ENCODE results near the gene MSRB3.
"Not testable (repeated sequence)": the region's sequence is repeated elsewhere in the genome, so short reads cannot be mapped to it uniquely, and the experiment has no call there.

Gene MSRB3

GRCh38 chr12:65460063-65460462, 181.6 kb downstream of the MSRB3 start:
- no peak for DNase-seq

- DNase-seq, result no peak
Measured at GRCh38 chr12:65461017-65461416, 182.5 kb downstream of the MSRB3 start.

GRCh38 chr12:65462484-65462883, 184.0 kb downstream of the MSRB3 start:
- no peak for DNase-seq

- no peak for DNase-seq
Measured at GRCh38 chr12:65463082-65463481, 184.6 kb downstream of the MSRB3 start.

GRCh38 chr12:65463611-65464010, 185.1 kb downstream of the MSRB3 start:
- DNase-seq, result no peak

- no peak for DNase-seq
Measured at GRCh38 chr12:65464930-65465329, 186.4 kb downstream of the MSRB3 start.

- DNase-seq, result no peak
Measured at GRCh38 chr12:65465766-65466547, 187.5 kb downstream of the MSRB3 start.

- no peak for DNase-seq
Measured at GRCh38 chr12:65466911-65467310, 188.4 kb downstream of the MSRB3 start.

- no peak for DNase-seq
Measured at GRCh38 chr12:65470256-65470655, 191.8 kb downstream of the MSRB3 start.

GRCh38 chr12:65472079-65472478, 193.6 kb downstream of the MSRB3 start:
- no peak for DNase-seq

GRCh38 chr12:65474831-65475230, 196.3 kb downstream of the MSRB3 start:
- no peak for DNase-seq

- no peak for DNase-seq
Measured at GRCh38 chr12:65477721-65478120, 199.2 kb downstream of the MSRB3 start.

GRCh38 chr12:65483891-65484516, 205.5 kb downstream of the MSRB3 start:
- DNase-seq, result not testable (repeated sequence)

- no peak for DNase-seq
Measured at GRCh38 chr12:65488197-65488596, 209.7 kb downstream of the MSRB3 start.

- DNase-seq, result no peak
Measured at GRCh38 chr12:65490250-65490649, 211.8 kb downstream of the MSRB3 start.

- no peak for DNase-seq
Measured at GRCh38 chr12:65492998-65493912, 214.8 kb downstream of the MSRB3 start.

- no peak for DNase-seq
Measured at GRCh38 chr12:65493913-65494245, 215.4 kb downstream of the MSRB3 start.

- no peak for DNase-seq
Measured at GRCh38 chr12:65494537-65494936, 216.1 kb downstream of the MSRB3 start.

- DNase-seq, result no peak
Measured at GRCh38 chr12:65495233-65495632, 216.8 kb downstream of the MSRB3 start.

- DNase-seq, result no peak
Measured at GRCh38 chr12:65496617-65497016, 218.1 kb downstream of the MSRB3 start.

- DNase-seq, result no peak
Measured at GRCh38 chr12:65497660-65498059, 219.2 kb downstream of the MSRB3 start.

- DNase-seq, result no peak
Measured at GRCh38 chr12:65499167-65499566, 220.7 kb downstream of the MSRB3 start.

GRCh38 chr12:65500091-65500900, 221.8 kb downstream of the MSRB3 start:
- no peak for DNase-seq

Measured in NCI-H2029 (cell line).